ENCODE data around the gene GATAD2A. TPM values are rescaled to one million over a fixed set of nuclear protein-coding genes. Genes with fewer than 3 reads are reported as not detected.

Gene GATAD2A
- total and polyA plus RNA-seq, 2 of the 13 experiments (the other 11 are each of a cell fraction or from before 2014, with no cell fraction given), result 16.8 to 28.6 TPM

GRCh38 chr19:19409205-19409604 lies 3.7 kb downstream of the GATAD2A start:
- BruUV-seq (replicated peaks), result no TSS peak
- Histone ChIP-seq H3K4me3 (replicated peaks in 1 of 3; ENCODE audit: insufficient read depth in 1 of 3, low read depth in 2 of 3, low read length in 3 of 3) (no peak overlapping the region), H4K20me1 (ENCODE audit: insufficient read depth, low read length) (peaks cover 46% of the 10 kb centered on the region), H3K36me3 (replicated peaks in 1 of 2; ENCODE audit: control insufficient read depth in 1 of 2, insufficient read depth in 2 of 2, low read length in 2 of 2) (0 out of 5 replicates have a peak, but pooled peaks cover 1 to 7% of the 10 kb centered on the region in 2 experiments), H2AFZ (ENCODE audit: low read length) (no peak overlapping the region), H3K4me2 (ENCODE audit: low read depth, low read length) (no peak overlapping the region), H3K9me3 (ENCODE audit: low read length) (no peaks in the 10 kb centered on the region), H3K4me1 (ENCODE audit: insufficient read depth, low read length) (peaks cover 59% of the 10 kb centered on the region), H3K79me2 (ENCODE audit: insufficient read depth, low read length) (peaks cover 81% of the 10 kb centered on the region), H3K27ac (ENCODE audit: extremely low read length, insufficient read depth, low read length) (no peak overlapping the region), H3K27me3 (ENCODE audit: control insufficient read depth in 1 of 2, insufficient read depth in 2 of 2, low read length in 2 of 2) (no peaks in the 10 kb centered on the region; a peak in 1 of 5 replicates), H3K9ac (ENCODE audit: insufficient read depth, low read depth, low read length) (no peak overlapping the region)
- no peak for ATAC-seq
- intact Hi-C loops (cut with micrococcal nuclease; ENCODE audit: unreplicated experiment) (loop anchor here (5.0 kb wide), 1 partner anchor 78 kb away; no protein-coding TSS in a partner anchor), in situ Hi-C loops (cut with HindIII; ENCODE audit: extremely low pct_ligation_motif_present, low pct_unique_long_range_greater_than_20kb) (loop anchor here (5.0 kb wide), 1 partner anchor 37 kb away; no protein-coding TSS in a partner anchor)
- no peak for DNase-seq (ENCODE audit: low spot score)
- ChIA-PET POLR2A (no interaction called here), CTCF (ENCODE audit: low intra/inter-chr PET ratio, low total read pairs) (no interaction called here)
- FAIRE-seq, result no peak
- WGBS (ENCODE audit: low lambda C conversion rate), result 82% methylated on average over 4 of the region's 4 CpGs
- TF ChIP-seq ZNF563 (CRISPR knock-in tag; IDR thresholded peaks at IDR 0.05) (no peak), ZBTB46 (CRISPR knock-in tag; IDR thresholded peaks at IDR 0.05; ENCODE audit: borderline replicate concordance) (no peak), ZNF18 (CRISPR knock-in tag; IDR thresholded peaks at IDR 0.05; ENCODE audit: insufficient replicate concordance) (no peak), MTA1 (CRISPR knock-in tag; IDR thresholded peaks at IDR 0.05; ENCODE audit: borderline replicate concordance) (no peak), ZNF639 (CRISPR knock-in tag; conservative IDR thresholded peaks at IDR 0.05) (no peak), ZNF605 (CRISPR knock-in tag; IDR thresholded peaks at IDR 0.05) (no peak), CREBL2 (CRISPR knock-in tag; IDR thresholded peaks at IDR 0.05; ENCODE audit: borderline replicate concordance) (no peak)
